Measurements from ENCODE around the gene COPG1.

- TF ChIP-seq ZFP30 (CRISPR knock-in tag; IDR thresholded peaks at IDR 0.05) (no peak), PATZ1 (CRISPR knock-in tag; IDR thresholded peaks at IDR 0.05; ENCODE audit: borderline replicate concordance) (no peak)
Measured at GRCh38 chr3:129276385-129276784, 27.0 kb downstream of the COPG1 start.

Data from SK-N-SH treated with all-trans-retinoic acid at 6 μM for 48 hours (cell line).